NCI-H2196 treated with DMSO at 0.1 percent for 48 hours (cell line): Measurements from ENCODE around the gene SMIM5.
"Not testable (repeated sequence)": the region's sequence is repeated elsewhere in the genome, so short reads cannot be mapped to it uniquely, and the experiment has no call there.

Experiments used
- DNase-seq: peaks from one replicate; lab custom pipeline; 2025; ENCODE audit not compliant: unreplicated experiment; lab: John Stamatoyannopoulos, UW

The SMIM5 gene

DNA sequence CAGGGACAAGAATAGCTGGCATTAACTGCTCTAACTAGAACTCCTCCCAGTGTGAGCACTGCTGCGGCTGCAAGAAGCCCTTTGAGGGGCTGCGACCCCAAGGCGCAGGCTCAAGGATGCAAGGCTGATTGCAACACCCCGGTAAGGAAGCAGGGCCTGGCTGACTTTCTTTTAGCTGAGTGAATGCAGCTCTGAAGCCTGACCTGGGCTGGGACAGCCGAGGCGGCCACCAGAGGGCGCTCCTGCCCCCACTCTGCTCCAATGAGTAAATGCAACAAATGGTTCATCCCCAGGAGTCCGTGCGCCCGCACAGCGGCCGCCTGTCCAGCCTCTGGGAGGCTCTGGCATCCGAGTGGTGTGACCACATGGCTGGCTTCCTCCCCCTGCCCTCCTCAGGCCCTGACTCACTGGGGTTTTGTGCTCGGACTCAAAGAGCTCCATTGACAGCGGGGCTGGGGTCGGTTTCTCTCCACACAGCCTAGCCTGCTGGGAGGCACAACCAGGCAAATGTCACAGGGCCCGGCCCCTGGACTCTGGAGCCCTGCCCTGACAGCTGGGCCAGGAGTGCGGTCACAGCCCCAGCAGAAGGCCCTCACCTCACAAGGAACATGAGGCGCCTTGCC lies at the start of gene SMIM5:
TSS of gene SMIM5 (plus strand) at position 572 of the 623 bp plus-strand sequence. CDS start 6,768 bp downstream, outside the sequence.
- DNase-seq, result peak; percentile 61

- no peak for DNase-seq
Measured at GRCh38 chr17:75584849-75585175, 48.4 kb upstream of the SMIM5 start.

- peak; percentile 19 for DNase-seq
Measured at GRCh38 chr17:75587675-75588595, 45.3 kb upstream of the SMIM5 start, which contains the start of gene MYO15B. MYO15B (plus strand) TSS chr17:75587800; CDS start chr17:75588058, 258 bp downstream.

- DNase-seq, result no peak
Measured at GRCh38 chr17:75588596-75589011, 44.6 kb upstream of the SMIM5 start.

DNA sequence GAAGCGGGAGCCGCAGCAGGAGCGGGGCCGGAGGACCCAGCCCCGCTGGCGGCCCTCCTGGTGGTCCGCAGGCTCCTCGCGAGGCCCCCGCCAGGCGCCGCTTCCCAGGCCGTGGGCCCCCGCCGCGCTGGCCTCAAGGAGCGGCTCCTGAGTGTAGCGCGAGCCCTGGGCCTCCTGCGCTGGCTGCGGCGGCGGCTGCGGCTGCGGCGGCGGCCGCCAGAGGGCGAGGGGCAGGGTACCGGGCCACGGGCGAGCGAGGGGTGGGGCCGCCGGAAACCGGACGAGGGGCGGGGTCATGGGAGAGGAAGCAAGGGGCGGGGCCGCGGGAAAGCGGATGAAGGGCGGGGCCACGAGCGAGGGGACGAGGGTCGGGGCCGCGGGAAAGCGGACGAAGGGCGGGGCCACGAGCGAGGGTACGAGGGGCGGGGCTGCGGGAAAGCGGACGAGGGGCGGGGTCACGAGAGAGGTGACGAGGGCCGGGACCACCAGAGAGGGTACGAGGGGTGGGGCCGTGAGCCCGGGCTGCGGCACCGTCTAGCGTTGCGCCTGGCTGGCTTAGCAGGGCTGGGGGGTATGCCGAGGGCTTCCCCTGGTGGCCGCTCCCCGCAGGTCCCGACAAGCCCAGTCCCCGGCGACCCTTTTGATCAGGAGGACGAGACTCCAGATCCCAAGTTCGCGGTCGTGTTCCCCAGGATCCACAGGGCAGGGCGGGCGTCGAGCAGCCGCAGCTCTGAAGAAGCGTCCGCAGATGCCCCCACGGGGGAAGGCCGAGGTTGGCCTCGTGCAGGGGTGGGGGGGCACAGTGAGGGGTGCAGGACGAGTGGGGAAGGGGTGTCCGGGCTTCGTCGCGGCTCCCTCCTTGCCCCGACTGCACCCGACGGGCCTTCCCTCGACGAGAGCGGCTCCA lies 44.0 kb upstream of the SMIM5 start:
- peak; percentile 93 for DNase-seq

GRCh38 chr17:75589919-75590303 lies 43.3 kb upstream of the SMIM5 start:
- no peak for DNase-seq

DNA sequence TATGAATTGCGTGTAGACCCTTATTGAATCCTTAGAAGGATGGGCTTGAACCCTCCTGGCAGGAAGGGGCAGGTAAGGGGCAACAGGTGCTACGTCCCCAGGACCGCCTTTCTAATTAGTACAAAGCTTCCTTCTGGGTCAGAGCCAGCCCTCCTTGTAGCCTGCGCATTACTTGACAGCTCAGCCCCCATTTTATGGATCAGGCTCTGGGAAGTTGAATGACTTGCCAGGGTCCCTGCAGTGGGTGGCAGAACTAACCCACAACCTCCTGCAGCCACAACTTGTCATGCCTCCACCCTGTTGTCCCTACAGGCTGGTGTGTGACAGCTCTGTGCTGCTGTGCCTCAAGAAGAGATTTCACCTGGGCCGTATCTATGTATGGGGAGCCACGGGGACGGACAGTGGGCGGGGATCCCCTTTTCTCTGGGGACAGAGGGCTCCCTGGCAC lies 42.9 kb upstream of the SMIM5 start:
- no peak for DNase-seq

GRCh38 chr17:75590849-75591721 lies 42.1 kb upstream of the SMIM5 start:
- DNase-seq, result no peak

- no peak for DNase-seq
Measured at GRCh38 chr17:75591722-75592302, 41.4 kb upstream of the SMIM5 start.

- no peak for DNase-seq
Measured at GRCh38 chr17:75592348-75593020, 40.8 kb upstream of the SMIM5 start.

- DNase-seq, result not testable (repeated sequence)
Measured at GRCh38 chr17:75593430-75593829, 39.8 kb upstream of the SMIM5 start.

DNA sequence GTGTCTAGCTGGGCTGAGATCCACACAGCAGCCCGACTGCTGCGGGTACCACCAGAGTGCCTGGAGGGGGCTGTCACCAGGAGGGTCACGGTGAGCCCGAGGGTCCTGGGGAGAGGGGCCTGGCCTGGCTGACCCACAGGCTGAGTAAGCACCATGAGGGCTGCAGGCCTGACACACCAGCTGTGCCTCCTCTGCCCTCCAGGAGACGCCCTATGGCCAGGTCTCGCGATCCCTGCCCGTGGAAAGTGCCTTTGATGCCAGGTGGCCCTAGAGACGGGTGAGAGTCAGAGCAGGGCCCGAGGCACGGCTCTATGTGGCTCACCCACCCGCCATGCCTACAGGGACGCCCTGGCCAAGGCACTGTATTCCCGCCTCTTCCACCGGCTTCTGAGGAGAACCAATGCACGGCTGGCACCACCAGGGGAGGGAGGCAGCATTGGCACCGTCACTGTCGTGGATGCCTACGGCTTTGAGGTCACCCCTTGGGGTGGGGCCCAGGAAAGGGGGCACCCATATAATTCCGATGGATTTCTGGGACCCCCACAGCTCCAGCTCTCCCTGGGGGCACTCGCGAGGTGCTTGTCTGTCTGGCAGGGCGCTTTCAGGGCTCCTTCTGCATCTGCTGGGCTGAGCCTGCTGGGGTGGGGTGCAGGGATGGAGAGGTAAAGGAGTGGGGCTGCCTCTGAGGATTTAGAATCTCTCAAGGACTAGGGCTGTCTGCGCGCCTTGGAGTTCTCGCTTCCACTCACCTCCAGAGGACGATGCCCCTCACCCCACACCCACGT lies 38.5 kb upstream of the SMIM5 start:
- no peak for DNase-seq

DNA sequence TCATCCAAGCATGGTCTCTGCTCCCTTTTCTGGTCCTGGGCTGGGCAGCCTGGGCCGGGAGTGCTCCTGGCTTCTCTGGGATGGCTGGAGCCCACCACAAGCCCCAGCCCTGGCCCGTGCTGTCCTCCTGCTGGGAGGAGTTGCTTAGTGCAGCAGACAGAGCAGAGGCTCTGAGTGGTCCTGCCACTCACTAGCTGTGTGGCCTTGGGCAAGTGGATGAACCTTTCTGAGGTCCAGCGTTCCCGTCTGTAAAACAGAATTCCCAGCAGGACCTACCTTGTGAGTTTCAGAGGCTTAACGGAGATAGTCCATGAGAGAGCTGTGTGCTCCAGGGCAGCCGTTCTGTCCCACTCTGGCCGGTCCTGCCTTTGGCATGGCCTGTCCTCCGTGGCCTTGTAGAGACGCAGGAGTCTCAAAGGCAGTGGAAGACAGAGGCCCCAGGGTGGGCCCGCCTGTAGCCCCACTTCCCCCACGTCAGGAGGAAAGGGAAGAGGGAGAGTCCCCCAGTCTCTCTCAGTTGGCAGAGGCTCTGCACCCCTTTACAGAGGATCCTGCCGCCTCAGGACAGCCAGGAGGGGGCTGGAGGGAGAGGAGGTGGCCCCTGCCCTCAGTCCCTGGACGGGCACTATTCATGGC lies 37.8 kb upstream of the SMIM5 start:
- DNase-seq, result no peak

DNA sequence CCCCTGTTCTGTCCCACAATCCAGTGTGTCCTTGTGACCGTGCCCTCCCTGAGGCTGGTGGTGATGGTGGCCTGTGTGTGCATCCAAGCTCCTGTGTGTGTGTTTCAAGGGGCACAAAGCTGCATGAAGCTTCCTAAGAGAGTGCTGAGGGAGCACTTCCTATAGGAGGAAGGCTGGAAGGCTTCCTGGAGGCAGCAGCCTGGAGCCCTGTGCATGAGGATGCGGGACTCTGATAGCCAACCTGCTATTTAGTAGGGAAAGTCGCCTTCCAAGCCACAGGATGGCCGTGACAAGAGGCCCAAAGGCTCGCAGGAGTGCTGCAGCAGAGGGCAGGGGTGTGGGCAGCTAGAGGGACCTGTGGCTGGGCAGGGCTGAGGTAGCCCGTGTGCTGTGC lies 37.3 kb upstream of the SMIM5 start:
- no peak for DNase-seq

DNA sequence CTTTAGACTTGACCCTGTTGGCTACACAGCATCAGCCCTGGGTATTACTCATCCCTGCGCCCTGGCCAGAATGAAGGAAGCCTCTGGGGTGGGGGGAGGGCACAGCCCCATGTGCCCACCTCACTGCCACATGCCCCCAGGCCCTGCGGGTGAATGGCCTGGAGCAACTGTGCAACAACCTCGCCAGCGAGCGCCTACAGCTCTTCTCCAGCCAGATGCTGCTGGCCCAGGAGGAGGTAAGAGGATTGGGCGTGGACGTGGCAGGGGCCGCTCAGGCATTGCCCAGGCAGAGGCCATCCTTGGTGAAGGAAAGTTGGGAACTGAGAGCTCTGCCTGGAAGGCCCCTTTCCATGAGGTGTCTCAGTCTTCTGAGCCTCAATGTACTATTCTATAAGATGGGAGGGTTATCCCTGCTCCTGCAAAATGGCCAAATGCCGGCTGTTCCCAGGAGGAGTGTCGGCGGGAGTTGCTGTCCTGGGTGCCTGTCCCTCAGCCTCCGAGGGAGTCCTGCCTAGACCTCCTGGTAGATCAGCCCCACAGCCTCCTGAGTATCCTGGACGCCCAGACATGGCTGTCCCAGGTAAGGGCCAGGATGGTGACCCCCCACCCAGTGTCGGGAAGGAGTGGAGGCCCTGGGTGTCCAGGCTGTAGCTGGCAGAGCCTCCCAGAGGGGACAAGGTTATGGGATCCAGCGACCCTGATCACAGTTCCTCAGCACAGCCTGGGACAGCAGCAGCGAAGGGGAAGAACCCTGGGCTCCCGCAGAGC lies 36.7 kb upstream of the SMIM5 start:
- DNase-seq, result no peak

DNA sequence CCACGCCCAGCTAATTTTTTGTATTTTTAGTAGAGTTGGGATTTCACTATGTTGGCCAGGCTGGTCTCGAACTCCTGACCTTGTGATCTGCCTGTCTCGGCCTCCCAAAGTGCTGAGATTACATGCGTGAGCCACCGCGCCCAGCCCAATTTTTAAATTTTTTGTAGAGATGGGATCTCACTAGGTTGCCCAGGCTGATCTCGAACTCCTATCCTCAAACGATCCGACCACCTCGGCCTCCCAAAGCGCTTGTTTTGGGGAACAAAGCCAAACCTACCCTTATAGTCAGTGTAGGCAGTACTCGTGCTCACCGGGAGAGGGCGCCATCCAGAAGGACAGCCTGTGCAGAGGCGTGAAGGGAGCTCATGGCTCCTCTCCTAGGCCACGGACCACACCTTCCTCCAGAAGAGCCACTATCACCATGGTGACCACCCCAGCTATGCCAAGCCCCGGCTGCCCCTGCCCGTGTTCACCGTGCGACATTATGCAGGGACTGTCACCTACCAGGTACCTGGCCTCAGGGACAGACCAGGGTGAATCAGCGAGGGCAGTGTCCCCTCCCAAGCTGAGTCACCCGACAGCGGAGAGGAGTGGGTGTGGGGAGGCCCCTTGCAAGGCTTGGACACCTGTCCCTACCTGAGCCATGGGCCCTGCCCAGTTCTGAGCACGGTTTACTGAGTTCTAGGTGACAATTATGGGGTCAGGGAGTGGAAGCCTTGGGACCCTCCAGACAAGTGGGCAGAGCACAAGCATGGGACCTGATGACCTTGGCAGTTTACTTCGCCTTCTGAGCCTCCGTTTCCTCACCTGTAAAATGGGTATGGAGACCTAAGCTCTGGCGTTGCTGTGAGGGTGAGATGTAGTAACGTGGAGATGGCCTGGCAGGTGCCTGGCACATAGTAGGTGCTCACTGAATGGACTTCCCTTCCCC lies 31.9 kb upstream of the SMIM5 start:
- DNase-seq, result peak; percentile 24
